ENCODE data around the gene TIGD2. TPM values are rescaled to one million over a fixed set of nuclear protein-coding genes. Genes with fewer than 3 reads are reported as not detected.

Gene TIGD2
- total and polyA plus RNA-seq, 9 of the 15 experiments (the other 6 are each of a cell fraction or from before 2014, with no cell fraction given): 3.6 to 15.0 (median 9.8) TPM

GRCh38 chr4:89152972-89153371 is 41.6 kb downstream of the TIGD2 start:
- H3K27me3 ChIP-seq (ENCODE audit: control insufficient read depth in 2 of 2, insufficient read depth in 2 of 2, low read length in 2 of 2): no peaks in the 10 kb centered on the region
- H2AFZ ChIP-seq (ENCODE audit: low read depth, low read length): no peak overlapping the region
- in situ Hi-C loops (cut with MboI) (no loop called here), intact Hi-C loops (cut with micrococcal nuclease) (no loop called here)
- ATAC-seq (no peak), FAIRE-seq (no peak), DNase-seq (ENCODE audit: extremely low read depth in 1 of 4, low spot score in 3 of 4) (no peak)
- CTCF ChIA-PET (ENCODE audit: low intra/inter-chr PET ratio): no interaction called here
- H3K36me3 ChIP-seq (ENCODE audit: control insufficient read depth, insufficient read depth, low read length): no peaks in the 10 kb centered on the region
- H3K4me3 ChIP-seq: no peak overlapping the region
- POLR2A ChIA-PET: no interaction called here
- no peak overlapping the region for H3K9ac ChIP-seq (ENCODE audit: insufficient read depth in 1 of 2, low read depth in 2 of 2, low read length in 2 of 2)
- no peaks in the 10 kb centered on the region for H3K4me1 ChIP-seq (replicated peaks in 1 of 2; ENCODE audit: control insufficient read depth in 2 of 2, insufficient read depth in 2 of 2, low read length in 2 of 2)
- no peaks in the 10 kb centered on the region for H3K79me2 ChIP-seq (ENCODE audit: control insufficient read depth, insufficient read depth, low read length)
- H3K9me3 ChIP-seq (replicated peaks; ENCODE audit: control insufficient read depth, insufficient read depth, low read depth, low read length): no peaks in the 10 kb centered on the region
- no peak overlapping the region for H3K4me2 ChIP-seq (ENCODE audit: insufficient read depth, low read length)
- no peak overlapping the region for H3K27ac ChIP-seq (ENCODE audit: extremely low read depth, low read depth, low read length)
- WGBS (ENCODE audit: insufficient coverage, low coverage, missing lambda C conversion rate): 3% methylated on average over 2 of the region's 2 CpGs
- BruUV-seq (replicated peaks): no TSS peak
- H4K20me1 ChIP-seq (replicated peaks; ENCODE audit: control insufficient read depth, insufficient read depth, low read length): no peaks in the 10 kb centered on the region
- no peak for TF ChIP-seq HSF4 (CRISPR knock-in tag; IDR thresholded peaks at IDR 0.05; ENCODE audit: borderline replicate concordance)
- no peak for TF ChIP-seq MNT (conservative IDR thresholded peaks at IDR 0.05)
- no peak for TF ChIP-seq HEY1 (CRISPR knock-in tag; IDR thresholded peaks at IDR 0.05; ENCODE audit: borderline replicate concordance)
- no peak for TF ChIP-seq ZNF609 (CRISPR knock-in tag; IDR thresholded peaks at IDR 0.05; ENCODE audit: borderline replicate concordance)
- TF ChIP-seq E2F4 (CRISPR knock-in tag; IDR thresholded peaks at IDR 0.05; ENCODE audit: low read depth): no peak
- no peak for TF ChIP-seq MTA2 (IDR thresholded peaks at IDR 0.05; ENCODE audit: low read depth)
- no peaks in the 10 kb centered on the region for H3K9me1 ChIP-seq (ENCODE audit: control insufficient read depth, insufficient read depth, low read length)
